HUES6 (cell line): Measurements from ENCODE around the gene NAT16.
A peak's percentile ranks its signal among the peaks of the same experiment; 100 is the strongest.

Experiments used
- H3K27ac ChIP-seq: 2 replicates; pipeline ENCODE4 v1.7.0; 2013; ENCODE audit warnings: low read depth, mild to moderate bottlenecking, low read length, inconsistent platforms
- H3K27me3 ChIP-seq: 2 replicates; pipeline ENCODE4 v1.6.1; 2013; ENCODE audit warnings: low read length; ENCODE audit not compliant: control insufficient read depth, insufficient read depth
- H3K36me3 ChIP-seq: 2 replicates; pipeline ENCODE4 v1.6.1; 2013; ENCODE audit warnings: low read length; ENCODE audit not compliant: control insufficient read depth, insufficient read depth
- H3K4me1 ChIP-seq: 2 replicates; pipeline ENCODE4 v1.6.1; 2013; ENCODE audit warnings: low read length; ENCODE audit not compliant: control insufficient read depth, insufficient read depth
- H3K4me3 ChIP-seq: 2 replicates; pipeline ENCODE4 v1.5.1; 2013; ENCODE audit warnings: low read depth, low read length
- H3K9ac ChIP-seq: one replicate; pipeline ENCODE4 v1.6.1; 2013; ENCODE audit warnings: mild to moderate bottlenecking, low read length
- H3K9me3 ChIP-seq: 2 replicates; pipeline ENCODE4 v1.6.1; 2013; ENCODE audit warnings: low read depth, low read length; ENCODE audit not compliant: control insufficient read depth, insufficient read depth

NAT16 gene

DNA sequence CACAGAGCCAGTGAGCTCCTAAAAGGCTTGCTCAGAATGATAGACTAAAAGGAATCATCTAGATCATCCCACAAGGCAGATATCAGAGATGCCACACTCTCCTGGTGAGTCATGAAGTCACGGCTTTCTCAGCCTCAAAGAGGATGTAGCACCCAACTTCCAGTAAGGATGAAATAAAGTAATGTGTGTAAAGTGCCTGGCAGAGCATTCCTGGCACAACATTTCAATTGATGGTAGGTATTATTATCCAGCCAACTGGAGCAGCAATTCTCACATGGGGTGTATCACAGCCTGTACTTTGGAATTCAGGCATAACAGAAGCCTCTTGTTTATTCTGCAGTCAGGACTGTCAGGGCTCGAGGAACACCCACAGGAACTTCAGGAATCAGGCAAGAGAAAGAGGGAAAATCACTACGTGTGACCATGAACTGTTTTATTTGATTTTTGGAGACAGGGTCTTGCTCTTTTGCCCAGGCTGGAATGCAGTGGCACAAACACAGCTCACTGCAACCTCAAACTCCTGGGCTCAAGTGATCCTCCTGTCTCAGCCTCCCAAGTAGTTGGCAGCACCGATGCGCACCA, 5.3 kb upstream of the NAT16 start:
- Histone ChIP-seq H3K27me3 (peaks cover 11% of the 10 kb centered on the region), H3K4me1 (peaks cover 5% of the 10 kb centered on the region; the same call in 1 of the 2 replicates)

DNA sequence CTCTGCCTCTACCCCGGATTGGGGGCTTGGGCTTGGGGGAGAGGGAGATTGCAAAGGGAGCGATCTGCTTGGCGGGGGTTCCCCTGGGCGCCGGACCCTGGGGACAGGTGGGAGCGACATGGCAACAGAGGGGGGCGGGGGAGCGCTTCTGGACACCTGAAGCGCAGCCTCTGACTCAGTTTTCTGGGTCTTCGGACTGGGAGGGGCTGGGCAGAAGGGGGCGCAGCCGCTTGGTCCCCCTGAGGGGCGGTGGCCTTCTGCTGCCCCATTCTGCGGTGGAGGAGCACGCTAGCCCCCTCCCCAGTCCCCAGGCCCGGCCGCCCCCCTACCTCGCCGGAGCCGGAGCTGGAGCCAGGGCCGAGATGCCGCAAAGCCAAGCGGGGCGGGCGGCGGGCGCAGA, 380 bp downstream of the NAT16 start:
- Histone ChIP-seq H3K36me3 (no peaks in the 10 kb centered on the region), H3K4me1 (peaks cover 7% of the 10 kb centered on the region; the same call in 1 of the 2 replicates), H3K27ac (no peak overlapping the region), H3K9ac (no peak overlapping the region), H3K27me3 (peaks cover 66% of the 10 kb centered on the region), H3K9me3 (no peaks in the 10 kb centered on the region), H3K4me3 (peak overlapping the region; percentile 49)

More for the DNA sequence above, 5.3 kb upstream of the NAT16 start:
- Histone ChIP-seq H3K4me3 (no peak overlapping the region), H3K9ac (no peak overlapping the region), H3K27ac (no peak overlapping the region), H3K36me3 (no peaks in the 10 kb centered on the region), H3K9me3 (no peaks in the 10 kb centered on the region)

DNA sequence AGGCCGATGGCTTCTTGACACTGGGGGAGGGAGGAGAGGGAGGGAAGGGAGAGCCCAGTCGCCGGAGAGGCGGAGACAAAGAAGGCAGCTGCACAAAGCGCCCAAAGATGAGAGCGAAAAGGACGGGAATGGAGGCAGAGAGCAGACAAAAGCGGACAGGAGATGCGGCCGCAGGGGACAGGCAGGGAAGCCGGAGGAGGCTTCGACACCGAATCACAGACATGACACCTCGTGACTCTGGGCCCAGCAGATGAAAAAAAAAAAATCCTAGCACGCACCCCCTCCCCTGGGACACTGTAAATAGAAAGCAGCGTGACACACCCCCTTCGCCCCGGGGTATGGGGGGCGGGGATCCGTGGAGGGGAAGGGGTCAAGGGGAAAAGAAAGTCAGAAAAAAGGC, 976 bp downstream of the NAT16 start:
- Histone ChIP-seq H3K9me3 (no peaks in the 10 kb centered on the region), H3K27ac (no peak overlapping the region), H3K27me3 (peaks cover 72% of the 10 kb centered on the region), H3K36me3 (no peaks in the 10 kb centered on the region), H3K4me3 (peak overlapping the region; percentile 49), H3K4me1 (peaks cover 7% of the 10 kb centered on the region; the same call in 1 of the 2 replicates), H3K9ac (no peak overlapping the region)

DNA sequence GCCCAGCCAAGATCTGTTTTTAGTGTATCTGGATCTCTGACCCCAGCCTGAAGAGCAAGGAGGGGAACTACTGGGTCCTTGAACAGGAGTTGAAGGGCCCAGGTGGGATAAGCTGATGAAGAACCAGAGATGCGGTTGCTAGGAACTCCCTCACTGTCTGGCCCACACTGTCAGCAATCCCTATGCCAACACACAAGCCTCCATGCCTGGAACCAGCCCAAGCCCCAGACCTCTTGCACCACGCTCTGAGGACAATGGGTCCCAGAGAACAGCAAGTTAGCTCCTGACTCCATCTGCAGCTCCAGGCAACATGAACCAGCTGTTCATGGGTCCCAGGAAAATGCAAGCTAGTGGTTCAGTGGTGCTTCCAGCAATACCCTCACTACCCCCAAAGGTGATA, 2.4 kb downstream of the NAT16 start:
- H3K9ac ChIP-seq = no peak overlapping the region
- no peaks in the 10 kb centered on the region for H3K9me3 ChIP-seq
- H3K36me3 ChIP-seq = no peaks in the 10 kb centered on the region
- no peak overlapping the region for H3K4me3 ChIP-seq
- H3K4me1 ChIP-seq = peaks cover 14% of the 10 kb centered on the region; the same call in 1 of the 2 replicates
- peaks cover 87% of the 10 kb centered on the region for H3K27me3 ChIP-seq
- H3K27ac ChIP-seq = no peak overlapping the region

DNA sequence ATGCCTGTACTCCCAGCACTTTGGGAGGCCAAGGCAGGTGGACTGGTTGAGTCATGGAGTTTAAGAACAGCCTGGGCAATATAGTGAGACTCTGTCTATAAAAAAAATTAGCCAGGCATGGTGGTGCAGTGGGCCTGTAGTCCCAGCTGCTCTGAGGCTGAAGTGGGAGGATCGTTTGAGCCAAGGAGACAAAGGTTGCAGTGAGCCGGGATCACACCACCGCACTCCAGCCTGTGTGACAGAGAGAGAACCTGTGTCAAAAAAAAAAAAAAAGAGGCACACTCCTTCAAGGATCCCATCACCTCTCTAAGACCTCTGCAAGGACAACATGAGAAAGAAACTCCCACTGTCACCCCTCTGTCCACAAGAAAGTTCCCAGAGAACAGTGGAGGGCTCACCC, 4.4 kb downstream of the NAT16 start:
- H3K4me1 ChIP-seq = peaks cover 32% of the 10 kb centered on the region
- H3K9me3 ChIP-seq = no peaks in the 10 kb centered on the region
- H3K27ac ChIP-seq = no peak overlapping the region
- no peaks in the 10 kb centered on the region for H3K36me3 ChIP-seq
- no peak overlapping the region for H3K4me3 ChIP-seq
- H3K9ac ChIP-seq = no peak overlapping the region
- peaks cover 99% of the 10 kb centered on the region for H3K27me3 ChIP-seq

DNA sequence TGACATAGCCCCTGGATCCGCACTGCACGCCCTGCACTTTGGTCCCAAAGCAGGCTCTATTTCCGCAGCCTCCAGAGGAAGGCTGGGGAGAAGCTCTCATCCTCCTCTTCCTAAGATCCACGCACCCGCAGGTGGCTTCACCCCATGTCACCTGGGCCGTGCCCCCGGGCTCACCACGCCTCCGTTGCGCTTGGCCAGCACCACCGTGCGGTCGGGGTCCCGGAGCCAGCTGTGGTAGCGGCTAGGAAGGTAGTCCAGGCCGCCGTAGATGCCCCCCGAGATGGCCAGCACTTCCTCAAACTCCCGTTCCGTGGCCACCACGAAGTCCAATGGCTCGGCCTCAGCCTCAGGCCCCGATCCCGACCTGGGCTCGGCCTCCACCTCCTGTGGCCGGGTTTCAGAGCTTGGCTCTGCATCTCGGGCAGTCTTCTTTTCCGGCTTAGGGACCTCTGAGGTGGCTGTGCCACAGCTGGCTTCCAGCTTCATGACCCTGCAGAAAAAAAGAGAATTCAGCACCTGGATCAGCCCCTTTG, 5.7 kb downstream of the NAT16 start:
- Histone ChIP-seq H3K4me3 (peak overlapping the region; percentile 59), H3K27ac (no peak overlapping the region), H3K9me3 (no peaks in the 10 kb centered on the region), H3K4me1 (peaks cover 39% of the 10 kb centered on the region), H3K36me3 (no peaks in the 10 kb centered on the region), H3K9ac (peak overlapping the region; percentile 44), H3K27me3 (peaks cover 99% of the 10 kb centered on the region)

DNA sequence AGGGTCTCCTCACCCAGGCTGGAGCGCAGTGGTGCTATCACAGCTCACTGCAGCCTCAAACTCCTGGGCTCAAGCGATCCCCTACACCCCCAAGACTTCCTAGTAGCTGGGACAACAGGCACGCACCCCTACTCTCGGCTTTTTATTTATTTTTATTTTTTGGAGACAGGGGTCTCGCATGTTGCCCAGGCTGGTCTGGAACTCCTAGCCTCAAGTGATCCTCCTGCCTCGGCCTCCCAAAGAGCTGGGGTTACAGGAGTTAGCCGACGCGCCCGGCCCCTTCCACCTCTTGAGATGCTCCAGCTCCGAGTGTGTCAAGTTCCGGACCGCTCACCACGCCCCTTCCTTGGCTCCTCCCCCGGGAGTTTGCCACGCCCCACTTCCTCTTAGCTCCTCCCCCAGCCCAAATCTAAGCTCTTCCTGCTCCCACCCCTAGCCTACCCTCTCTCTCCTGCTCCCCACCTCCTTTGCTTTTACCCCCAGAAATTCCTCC, 6.3 kb downstream of the NAT16 start:
- Histone ChIP-seq H3K9ac (peak overlapping the region; percentile 44), H3K4me1 (peaks cover 43% of the 10 kb centered on the region), H3K27ac (no peak overlapping the region), H3K36me3 (no peaks in the 10 kb centered on the region), H3K27me3 (peaks cover 100% of the 10 kb centered on the region), H3K9me3 (no peaks in the 10 kb centered on the region), H3K4me3 (peak overlapping the region; percentile 59)

DNA sequence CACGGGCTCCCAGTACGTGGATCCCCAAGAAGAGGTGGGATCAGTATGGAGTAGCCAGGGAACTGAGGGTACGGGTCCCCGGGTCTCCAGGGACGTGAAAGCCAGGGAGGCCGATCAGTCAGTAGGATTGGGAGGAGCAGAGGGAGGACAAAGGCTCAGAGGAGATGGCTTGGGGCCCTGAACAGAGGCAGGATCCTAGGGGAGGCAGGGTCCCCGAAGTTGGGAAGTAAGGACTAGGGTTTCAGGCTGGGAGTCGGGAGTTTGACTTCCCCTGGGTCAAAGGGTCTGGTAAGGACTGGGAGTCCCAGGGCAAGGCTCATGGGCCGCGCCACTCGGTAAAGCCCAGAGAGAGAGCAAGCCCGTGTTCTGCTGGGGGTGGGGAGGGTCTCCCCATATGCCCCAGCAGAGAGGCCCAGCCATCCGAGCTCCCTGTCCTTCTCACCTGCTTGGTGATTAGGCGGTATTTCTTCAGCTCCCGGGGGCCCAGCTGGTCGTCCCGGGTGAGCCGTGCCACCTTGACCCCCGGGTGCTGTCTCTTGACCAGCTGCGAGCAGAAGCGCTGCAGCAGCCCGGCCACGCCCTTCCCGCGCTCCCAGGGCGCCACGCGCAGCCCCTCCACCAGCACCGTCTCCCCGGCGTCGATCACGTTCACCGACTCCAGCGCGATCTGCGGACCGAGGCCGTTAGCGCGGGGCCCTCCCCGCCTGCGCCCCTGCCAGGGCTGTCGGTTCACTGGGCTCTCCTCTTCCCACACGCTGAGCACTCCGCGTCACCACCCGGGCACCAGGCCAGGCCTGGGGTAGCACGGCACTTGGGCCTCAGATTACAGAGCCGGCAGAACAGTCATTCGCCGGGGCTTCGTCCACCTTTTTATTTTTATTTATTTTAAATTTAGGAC, 7.0 kb downstream of the NAT16 start:
- Histone ChIP-seq H3K9ac (no peak overlapping the region), H3K4me1 (peaks cover 49% of the 10 kb centered on the region), H3K9me3 (no peaks in the 10 kb centered on the region), H3K4me3 (peak overlapping the region; percentile 59), H3K27ac (no peak overlapping the region), H3K36me3 (no peaks in the 10 kb centered on the region), H3K27me3 (peaks cover 100% of the 10 kb centered on the region)

DNA sequence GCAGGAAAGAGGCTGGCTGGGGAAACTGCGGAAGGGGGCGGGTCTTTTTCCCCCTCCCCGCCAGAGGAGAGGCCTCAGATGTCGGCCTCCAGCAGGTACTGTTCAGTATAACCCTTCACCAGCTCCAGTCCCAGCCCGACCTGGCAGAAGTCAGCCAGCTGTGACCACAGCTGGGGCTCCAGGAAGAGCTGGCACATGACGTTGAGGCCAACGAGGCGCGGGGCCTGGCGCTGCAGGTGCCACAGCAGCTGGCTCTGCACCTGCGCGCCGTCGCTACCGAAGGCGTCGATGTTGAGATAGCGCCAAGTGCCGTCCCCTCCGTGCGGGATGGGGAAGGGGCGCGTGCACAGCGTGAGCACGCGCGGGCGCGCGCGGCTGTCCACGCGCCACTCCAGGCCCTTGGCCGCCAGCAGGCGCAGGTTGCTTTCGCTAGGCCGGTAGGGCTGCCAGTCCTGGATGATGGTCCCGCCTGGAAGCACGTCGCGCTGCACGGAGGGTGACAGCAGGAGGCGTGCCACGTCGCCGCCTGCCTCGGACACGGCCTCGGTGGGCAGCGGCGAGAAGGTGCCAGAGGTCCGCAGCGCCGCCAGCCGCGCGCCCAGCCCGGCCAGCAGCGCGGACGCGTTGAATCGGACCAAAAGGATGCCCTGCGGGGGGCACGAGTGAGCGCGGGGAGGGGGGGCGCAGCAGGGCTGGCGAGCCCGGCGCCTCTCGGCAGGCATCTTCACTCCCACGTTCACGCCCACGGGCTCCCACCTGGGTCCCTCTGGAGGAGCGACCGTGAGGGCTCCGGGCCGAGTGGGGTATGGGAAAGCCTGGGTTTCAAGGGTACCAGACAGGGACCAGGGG, 7.9 kb downstream of the NAT16 start:
- Histone ChIP-seq H3K27me3 (peaks cover 100% of the 10 kb centered on the region), H3K9me3 (no peaks in the 10 kb centered on the region), H3K4me3 (peak overlapping the region; percentile 59), H3K36me3 (no peaks in the 10 kb centered on the region), H3K4me1 (peaks cover 56% of the 10 kb centered on the region), H3K27ac (no peak overlapping the region), H3K9ac (no peak overlapping the region)

DNA sequence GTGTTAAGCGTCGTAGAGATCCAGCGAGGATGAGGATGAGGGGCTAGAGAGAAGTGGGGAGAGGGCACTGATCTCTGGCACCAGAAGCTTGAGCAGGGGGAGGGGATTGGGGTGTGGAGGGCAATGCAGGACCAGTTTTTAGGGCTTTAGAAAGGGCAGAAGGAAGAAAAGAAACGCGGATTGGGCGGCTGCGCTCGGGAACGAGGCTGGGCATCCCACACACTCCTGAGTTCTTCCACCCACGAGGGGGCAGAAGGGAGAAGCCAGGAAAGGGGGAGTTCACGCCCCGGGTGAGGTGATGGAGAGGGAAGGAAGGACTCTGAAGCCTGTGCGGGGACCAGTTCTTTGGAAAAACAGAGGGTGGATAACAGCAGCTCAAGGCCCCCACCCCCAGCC, 8.7 kb downstream of the NAT16 start:
- Histone ChIP-seq H3K27ac (no peak overlapping the region), H3K27me3 (peaks cover 98% of the 10 kb centered on the region), H3K9me3 (no peaks in the 10 kb centered on the region), H3K9ac (no peak overlapping the region), H3K36me3 (no peaks in the 10 kb centered on the region), H3K4me1 (peaks cover 56% of the 10 kb centered on the region), H3K4me3 (peak overlapping the region; percentile 59)
